HEK293 (cell line): ENCODE data around the gene PRF1.

Source experiments
- KLF10 ChIP-seq: fragments of 450-650 bp; IDR thresholded peaks from 2 replicates; pipeline ENCODE4 v1.5.1; 2018; ENCODE audit warnings: missing biosample characterization, mild to moderate bottlenecking, missing genetic modification characterization
- ZNF146 ChIP-seq: fragments of 450-650 bp; formaldehyde crosslinking; IDR thresholded peaks from 2 replicates; pipeline ENCODE4 v1.5.1; 2016; ENCODE audit warnings: missing biosample characterization, missing genetic modification characterization
- ZNF302 ChIP-seq: fragments of 450-650 bp; formaldehyde crosslinking; IDR thresholded peaks from 2 replicates; pipeline ENCODE4 v1.5.1; 2016; ENCODE audit warnings: missing biosample characterization, missing genetic modification characterization, low read depth
- ZNF350 ChIP-seq: fragments of 450-650 bp; formaldehyde crosslinking; IDR thresholded peaks from 2 replicates; pipeline ENCODE4 v1.5.0; 2017; ENCODE audit warnings: missing biosample characterization, mild to moderate bottlenecking, missing genetic modification characterization
- ZNF544 ChIP-seq: fragments of 450-650 bp; formaldehyde crosslinking; IDR thresholded peaks from 2 replicates; pipeline ENCODE4 v1.5.0; 2017; ENCODE audit warnings: missing biosample characterization, missing genetic modification characterization
- ZNF777 ChIP-seq: fragments of 450-650 bp; formaldehyde crosslinking; IDR thresholded peaks from 2 replicates; pipeline ENCODE4 v1.5.1; 2017; ENCODE audit warnings: missing biosample characterization, missing genetic modification characterization, borderline replicate concordance
- TF ChIP-seq, protein P1 (sequence below): fragments of 450-650 bp; formaldehyde crosslinking; IDR thresholded peaks from 2 replicates; pipeline ENCODE4 v1.5.1; 2016; ENCODE audit warnings: missing biosample characterization, missing genetic modification characterization, low read depth
- TF ChIP-seq, protein P2 (sequence below): fragments of 450-650 bp; formaldehyde crosslinking; IDR thresholded peaks from 2 replicates; pipeline ENCODE4 v1.5.1; 2016; ENCODE audit warnings: missing biosample characterization, missing genetic modification characterization
- TF ChIP-seq, protein P3 (sequence below): fragments of 450-650 bp; formaldehyde crosslinking; IDR thresholded peaks from 2 replicates; pipeline ENCODE4 v1.5.1; 2016; ENCODE audit warnings: missing biosample characterization, missing genetic modification characterization

DNA sequence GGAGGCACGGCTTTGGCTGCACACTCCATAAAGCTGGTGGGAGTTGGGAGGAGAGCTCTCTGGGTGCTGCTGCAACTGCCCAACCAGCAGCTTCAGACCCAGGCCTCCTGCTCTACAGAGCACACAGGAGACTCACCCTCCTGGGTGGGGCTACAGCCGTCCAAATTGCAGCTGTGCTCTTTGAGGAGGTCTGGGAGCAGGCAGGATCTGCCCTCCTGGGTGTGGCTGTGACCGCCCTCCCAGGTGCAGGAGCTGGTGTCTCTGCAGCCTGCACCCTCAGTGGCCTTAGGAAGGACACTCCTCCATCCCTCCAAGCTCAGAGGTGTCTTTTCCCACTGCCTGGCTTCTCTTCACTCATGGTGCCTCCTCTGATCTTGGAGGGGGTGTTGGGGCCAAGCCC lies 20.0 kb upstream of the PRF1 start:
- TF ChIP-seq ZNF146 (no peak), ZNF777 (tag by site-specific recombination) (no peak), ZNF544 (tag by site-specific recombination) (no peak), ZNF302 (tag by site-specific recombination) (no peak), ZNF350 (no peak), KLF10 (tag by site-specific recombination) (no peak)
- TF ChIP-seq, protein P1, sequence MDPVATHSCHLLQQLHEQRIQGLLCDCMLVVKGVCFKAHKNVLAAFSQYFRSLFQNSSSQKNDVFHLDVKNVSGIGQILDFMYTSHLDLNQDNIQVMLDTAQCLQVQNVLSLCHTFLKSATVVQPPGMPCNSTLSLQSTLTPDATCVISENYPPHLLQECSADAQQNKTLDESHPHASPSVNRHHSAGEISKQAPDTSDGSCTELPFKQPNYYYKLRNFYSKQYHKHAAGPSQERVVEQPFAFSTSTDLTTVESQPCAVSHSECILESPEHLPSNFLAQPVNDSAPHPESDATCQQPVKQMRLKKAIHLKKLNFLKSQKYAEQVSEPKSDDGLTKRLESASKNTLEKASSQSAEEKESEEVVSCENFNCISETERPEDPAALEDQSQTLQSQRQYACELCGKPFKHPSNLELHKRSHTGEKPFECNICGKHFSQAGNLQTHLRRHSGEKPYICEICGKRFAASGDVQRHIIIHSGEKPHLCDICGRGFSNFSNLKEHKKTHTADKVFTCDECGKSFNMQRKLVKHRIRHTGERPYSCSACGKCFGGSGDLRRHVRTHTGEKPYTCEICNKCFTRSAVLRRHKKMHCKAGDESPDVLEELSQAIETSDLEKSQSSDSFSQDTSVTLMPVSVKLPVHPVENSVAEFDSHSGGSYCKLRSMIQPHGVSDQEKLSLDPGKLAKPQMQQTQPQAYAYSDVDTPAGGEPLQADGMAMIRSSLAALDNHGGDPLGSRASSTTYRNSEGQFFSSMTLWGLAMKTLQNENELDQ (tag by site-specific recombination), result no peak
- TF ChIP-seq, protein P2, sequence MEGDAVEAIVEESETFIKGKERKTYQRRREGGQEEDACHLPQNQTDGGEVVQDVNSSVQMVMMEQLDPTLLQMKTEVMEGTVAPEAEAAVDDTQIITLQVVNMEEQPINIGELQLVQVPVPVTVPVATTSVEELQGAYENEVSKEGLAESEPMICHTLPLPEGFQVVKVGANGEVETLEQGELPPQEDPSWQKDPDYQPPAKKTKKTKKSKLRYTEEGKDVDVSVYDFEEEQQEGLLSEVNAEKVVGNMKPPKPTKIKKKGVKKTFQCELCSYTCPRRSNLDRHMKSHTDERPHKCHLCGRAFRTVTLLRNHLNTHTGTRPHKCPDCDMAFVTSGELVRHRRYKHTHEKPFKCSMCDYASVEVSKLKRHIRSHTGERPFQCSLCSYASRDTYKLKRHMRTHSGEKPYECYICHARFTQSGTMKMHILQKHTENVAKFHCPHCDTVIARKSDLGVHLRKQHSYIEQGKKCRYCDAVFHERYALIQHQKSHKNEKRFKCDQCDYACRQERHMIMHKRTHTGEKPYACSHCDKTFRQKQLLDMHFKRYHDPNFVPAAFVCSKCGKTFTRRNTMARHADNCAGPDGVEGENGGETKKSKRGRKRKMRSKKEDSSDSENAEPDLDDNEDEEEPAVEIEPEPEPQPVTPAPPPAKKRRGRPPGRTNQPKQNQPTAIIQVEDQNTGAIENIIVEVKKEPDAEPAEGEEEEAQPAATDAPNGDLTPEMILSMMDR (tag by site-specific recombination), result no peak
- TF ChIP-seq, protein P3, sequence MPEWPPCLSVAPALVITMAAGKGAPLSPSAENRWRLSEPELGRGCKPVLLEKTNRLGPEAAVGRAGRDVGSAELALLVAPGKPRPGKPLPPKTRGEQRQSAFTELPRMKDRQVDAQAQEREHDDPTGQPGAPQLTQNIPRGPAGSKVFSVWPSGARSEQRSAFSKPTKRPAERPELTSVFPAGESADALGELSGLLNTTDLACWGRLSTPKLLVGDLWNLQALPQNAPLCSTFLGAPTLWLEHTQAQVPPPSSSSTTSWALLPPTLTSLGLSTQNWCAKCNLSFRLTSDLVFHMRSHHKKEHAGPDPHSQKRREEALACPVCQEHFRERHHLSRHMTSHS (tag by site-specific recombination), result no peak
